ENCODE results near the gene TRIO. TPM values are rescaled to one million over a fixed set of nuclear protein-coding genes. Genes with fewer than 3 reads are reported as not detected.

Gene TRIO
- total and polyA plus RNA-seq, 10 of the 15 experiments (the other 5 are each of a cell fraction or from before 2014, with no cell fraction given) = 5.1 to 96.4 (median 44.6) TPM

- TF ChIP-seq HSF1 (IDR thresholded peaks at IDR 0.05; ENCODE audit: low read depth, low read length) = no peak
- TF ChIP-seq BCL11A (IDR thresholded peaks at IDR 0.05; ENCODE audit: low read depth, low read length) = 0 out of 2 replicates have a peak, but pooled peaks have one; percentile 16
- TF ChIP-seq NFYB (IDR thresholded peaks at IDR 0.05; ENCODE audit: insufficient read depth, low read depth, low read length) = no peak
- TF ChIP-seq KAT2A (conservative IDR thresholded peaks at IDR 0.05; ENCODE audit: control insufficient read depth, low read depth, low read length) = no peak
- TF ChIP-seq BRCA1 (IDR thresholded peaks at IDR 0.05; ENCODE audit: low read depth, low read length) = no peak
- TF ChIP-seq CUX1 (IDR thresholded peaks at IDR 0.05; ENCODE audit: insufficient replicate concordance, low read depth, low read length) = no peak
- TF ChIP-seq CREB1 (IDR thresholded peaks at IDR 0.05; ENCODE audit: low read depth) = 0 out of 2 replicates have a peak, but pooled peaks have one; percentile 7
- no peak for TF ChIP-seq CBX3 (IDR thresholded peaks at IDR 0.05; ENCODE audit: borderline replicate concordance, low read depth)
- TF ChIP-seq SIX5 (IDR thresholded peaks at IDR 0.05; ENCODE audit: low read depth, low read length, severe bottlenecking) = no peak
- no peak for TF ChIP-seq BCLAF1 (IDR thresholded peaks at IDR 0.05)
- TF ChIP-seq MEF2A (IDR thresholded peaks at IDR 0.05; ENCODE audit: insufficient read depth, low read depth, low read length) = 0 out of 2 replicates have a peak, but pooled peaks have one; percentile 14
- no peak for TF ChIP-seq ELK1 (IDR thresholded peaks at IDR 0.05; ENCODE audit: low read depth, low read length)
- TF ChIP-seq SREBF1 (IDR thresholded peaks at IDR 0.05; ENCODE audit: low read length) = no peak
- no peak for TF ChIP-seq ATF3 (IDR thresholded peaks at IDR 0.05; ENCODE audit: borderline replicate concordance, extremely low read depth, low read depth, low read length)
- 0 out of 2 replicates have a peak, but pooled peaks have one; percentile 34 for TF ChIP-seq GATAD2B (conservative IDR thresholded peaks at IDR 0.05; ENCODE audit: low read depth)
These were observed 69.0 kb downstream of the TRIO start (continued) for GRCh38 chr5:14211818-14212803.
